ENCODE data around the gene ATF2. TPM values are rescaled to one million over a fixed set of nuclear protein-coding genes. Genes with fewer than 3 reads are reported as not detected.

The ATF2 gene
- total RNA-seq, 1 donor from 2014 or later, result 71.0 TPM

GRCh38 chr2:175036582-175037018, 131.4 kb downstream of the ATF2 start:
- peak; percentile 68 for TF ChIP-seq CTCF (IDR thresholded peaks at IDR 0.05)
- H3K9me3 Mint-ChIP-seq (ENCODE audit: unreplicated experiment), result no peaks in the 10 kb centered on the region
- DNase-seq (ENCODE audit: extremely low spot score, unreplicated experiment), result no peak
- H3K36me3 Mint-ChIP-seq (ENCODE audit: unreplicated experiment), result no peaks in the 10 kb centered on the region
- peaks cover 4% of the 10 kb centered on the region for H3K4me1 Mint-ChIP-seq (ENCODE audit: unreplicated experiment)
- no peak overlapping the region for H3K4me3 Mint-ChIP-seq (ENCODE audit: unreplicated experiment)
- no peaks in the 10 kb centered on the region for H3K27me3 Mint-ChIP-seq (ENCODE audit: unreplicated experiment)
- H3K27ac Mint-ChIP-seq (ENCODE audit: unreplicated experiment), result no peak overlapping the region

GRCh38 chr2:175035806-175036205, 132.2 kb downstream of the ATF2 start:
- H3K4me1 Mint-ChIP-seq (ENCODE audit: unreplicated experiment), result peaks cover 4% of the 10 kb centered on the region
- TF ChIP-seq CTCF (IDR thresholded peaks at IDR 0.05), result no peak

DNA sequence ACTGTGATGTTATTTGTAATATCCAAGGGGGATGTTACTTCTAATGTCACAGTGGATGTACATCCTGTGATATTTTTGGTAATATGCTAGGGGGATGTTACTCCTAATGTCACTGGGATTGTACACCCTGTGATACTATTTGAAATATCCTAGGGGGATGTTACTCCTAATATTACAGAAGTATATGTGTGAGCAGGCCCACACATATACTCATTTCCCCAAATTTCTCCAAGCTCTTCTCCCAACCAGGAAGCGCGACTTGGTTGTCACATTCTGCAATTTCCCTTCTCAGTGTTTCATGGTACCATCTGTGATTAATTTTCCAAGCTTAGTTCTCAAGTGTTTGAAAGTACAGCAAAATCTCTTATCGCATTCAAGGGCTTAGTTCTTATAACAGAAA, 133.3 kb downstream of the ATF2 start:
- peaks cover 4% of the 10 kb centered on the region for H3K4me1 Mint-ChIP-seq (ENCODE audit: unreplicated experiment)
- H3K36me3 Mint-ChIP-seq (ENCODE audit: unreplicated experiment), result no peaks in the 10 kb centered on the region
- no peak for DNase-seq (ENCODE audit: extremely low spot score, unreplicated experiment)
- TF ChIP-seq CTCF (IDR thresholded peaks at IDR 0.05), result no peak
- no peaks in the 10 kb centered on the region for H3K9me3 Mint-ChIP-seq (ENCODE audit: unreplicated experiment)
- H3K27ac Mint-ChIP-seq (ENCODE audit: unreplicated experiment), result no peak overlapping the region
- H3K4me3 Mint-ChIP-seq (ENCODE audit: unreplicated experiment), result no peak overlapping the region
- H3K27me3 Mint-ChIP-seq (ENCODE audit: unreplicated experiment), result no peaks in the 10 kb centered on the region

More at GRCh38 chr2:175035806-175036205, 132.2 kb downstream of the ATF2 start:
- H3K36me3 Mint-ChIP-seq (ENCODE audit: unreplicated experiment), result no peaks in the 10 kb centered on the region
- H3K27ac Mint-ChIP-seq (ENCODE audit: unreplicated experiment), result no peak overlapping the region
- no peak overlapping the region for H3K4me3 Mint-ChIP-seq (ENCODE audit: unreplicated experiment)
- no peaks in the 10 kb centered on the region for H3K9me3 Mint-ChIP-seq (ENCODE audit: unreplicated experiment)
- no peaks in the 10 kb centered on the region for H3K27me3 Mint-ChIP-seq (ENCODE audit: unreplicated experiment)
- DNase-seq (ENCODE audit: extremely low spot score, unreplicated experiment), result no peak

- DNase-seq (ENCODE audit: extremely low spot score, unreplicated experiment), result no peak
- H3K4me1 Mint-ChIP-seq (ENCODE audit: unreplicated experiment), result peaks cover 17% of the 10 kb centered on the region
- H3K9me3 Mint-ChIP-seq (ENCODE audit: unreplicated experiment), result no peaks in the 10 kb centered on the region
- peak; percentile 67 for TF ChIP-seq CTCF (IDR thresholded peaks at IDR 0.05)
- no peak overlapping the region for H3K27ac Mint-ChIP-seq (ENCODE audit: unreplicated experiment)
- no peaks in the 10 kb centered on the region for H3K27me3 Mint-ChIP-seq (ENCODE audit: unreplicated experiment)
- no peaks in the 10 kb centered on the region for H3K36me3 Mint-ChIP-seq (ENCODE audit: unreplicated experiment)
- H3K4me3 Mint-ChIP-seq (ENCODE audit: unreplicated experiment), result no peak overlapping the region
Observed at GRCh38 chr2:175030380-175031271, 137.4 kb downstream of the ATF2 start.

GRCh38 chr2:175027755-175028154, 140.2 kb downstream of the ATF2 start:
- Mint-ChIP-seq H3K27me3 (ENCODE audit: unreplicated experiment) (no peaks in the 10 kb centered on the region), H3K9me3 (ENCODE audit: unreplicated experiment) (no peaks in the 10 kb centered on the region), H3K4me1 (ENCODE audit: unreplicated experiment) (peaks cover 17% of the 10 kb centered on the region), H3K4me3 (ENCODE audit: unreplicated experiment) (peak overlapping the region; percentile 52), H3K36me3 (ENCODE audit: unreplicated experiment) (no peaks in the 10 kb centered on the region), H3K27ac (ENCODE audit: unreplicated experiment) (peak overlapping the region; percentile 86)
- no peak for DNase-seq (ENCODE audit: extremely low spot score, unreplicated experiment)
- no peak for TF ChIP-seq CTCF (IDR thresholded peaks at IDR 0.05)
